H1 (cell line): ENCODE results near the gene ST8SIA4. TPM values are rescaled to one million over a fixed set of nuclear protein-coding genes. Genes with fewer than 3 reads are reported as not detected.

Experiments
- CTCF ChIA-PET: fragments of 300-600 bp; sonication (Branson Sonifier 250); formaldehyde crosslinking; loops from one replicate; lab custom pipeline; 2021; ENCODE audit not compliant: partially characterized antibody; lab: Charles Lee
- POLR2A ChIA-PET: fragments of 300-600 bp; sonication (Branson Sonifier 250); formaldehyde crosslinking; loops from one replicate; lab custom pipeline; 2021; ENCODE audit warnings: inconsistent platforms; ENCODE audit not compliant: partially characterized antibody; lab: Charles Lee
- DNase-seq, 2 experiments: peaks; one replicate each; pipeline versions ENCODE4 v3.0.0 to v3.0.0-alpha.2; 2010 to 2022; ENCODE audit warnings: low spot score in 2 of 2, low read depth in 1 of 2, mixed read lengths in 1 of 2
- FAIRE-seq: peaks from 2 replicates; lab custom pipeline; 2011; peaks lifted over from hg19 to GRCh38; lab: Jason Lieb, UNC
- H2AFZ ChIP-seq: 2 replicates; pipeline ENCODE4 v1.8.1; 2012; ENCODE audit warnings: low read length, inconsistent platforms
- H2AK5ac ChIP-seq: 2 replicates; pipeline ENCODE4 v1.6.1; 2013; ENCODE audit warnings: low read depth, low read length
- H2BK120ac ChIP-seq: replicated peaks from 2 replicates; pipeline ENCODE3; 2013; ENCODE audit warnings: low read depth, low read length, inconsistent platforms
- H2BK12ac ChIP-seq: 2 replicates; pipeline ENCODE4 v1.6.1; 2013; ENCODE audit warnings: low read depth, low read length
- H2BK15ac ChIP-seq: 2 replicates; pipeline ENCODE4 v1.6.1; 2013; ENCODE audit warnings: low read length
- H2BK20ac ChIP-seq: 2 replicates; pipeline ENCODE4 v1.6.1; 2013; ENCODE audit warnings: low read length
- H2BK5ac ChIP-seq: 2 replicates; pipeline ENCODE4 v1.6.1; 2013; ENCODE audit warnings: low read depth, low read length
- H3K14ac ChIP-seq: 2 replicates; pipeline ENCODE4 v1.6.1; 2013; ENCODE audit warnings: inconsistent platforms; ENCODE audit not compliant: insufficient read length
- H3K18ac ChIP-seq: 2 replicates; pipeline ENCODE4 v1.6.1; 2013; ENCODE audit warnings: low read length; ENCODE audit errors: extremely low read depth
- H3K23ac ChIP-seq: 2 replicates; pipeline ENCODE4 v1.6.1; 2013; ENCODE audit warnings: inconsistent platforms; ENCODE audit not compliant: insufficient read length
- H3K23me2 ChIP-seq: 2 replicates; pipeline ENCODE4 v1.6.1; 2013; ENCODE audit warnings: low read depth, low read length
- H3K27ac ChIP-seq: 2 replicates; pipeline ENCODE4 v1.6.1; 2011; ENCODE audit warnings: low read depth, low read length, inconsistent platforms
- H3K27me3 ChIP-seq, 4 experiments: replicated peaks in 1 of 4; 1 replicate in 1 of 4; 2 replicates in 3 of 4; pipeline versions ENCODE4 v1.6.1 to v1.8.1; 2011 to 2013; ENCODE audit warnings: low read length in 3 of 4, mild to moderate bottlenecking in 3 of 4, inconsistent platforms in 2 of 4, mixed read lengths in 2 of 4, moderate library complexity in 1 of 4; ENCODE audit not compliant: control insufficient read depth in 3 of 4, insufficient read depth in 3 of 4; ENCODE audit errors: extremely low read depth in 1 of 4
- H3K36me3 ChIP-seq, 4 experiments: 2 replicates each; pipeline versions ENCODE4 v1.6.1 to v1.8.1; 2011 to 2013; ENCODE audit warnings: mild to moderate bottlenecking in 4 of 4, low read length in 3 of 4, moderate library complexity in 2 of 4, control low read depth in 1 of 4, inconsistent platforms in 1 of 4; ENCODE audit not compliant: insufficient read depth in 4 of 4, control insufficient read depth in 2 of 4
- H3K4ac ChIP-seq: replicated peaks from 2 replicates; pipeline ENCODE3; 2013; ENCODE audit warnings: low read length, low read depth, mixed read lengths, inconsistent platforms; ENCODE audit not compliant: insufficient read length
- H3K4me1 ChIP-seq, 4 experiments: replicated peaks in 1 of 4; 1 replicate in 1 of 4; 2 replicates in 3 of 4; pipeline versions ENCODE4 v1.6.1 to v1.8.1; 2011 to 2013; ENCODE audit warnings: low read length in 3 of 4, inconsistent platforms in 2 of 4, mixed read lengths in 1 of 4; ENCODE audit not compliant: insufficient read depth in 4 of 4, control insufficient read depth in 3 of 4
- H3K4me2 ChIP-seq, 2 experiments: 2 replicates each; pipeline versions ENCODE4 v1.6.1 to v1.8.1; 2011 to 2013; ENCODE audit warnings: low read depth in 2 of 2, low read length in 2 of 2, control low read depth in 1 of 2, inconsistent platforms in 1 of 2, mild to moderate bottlenecking in 1 of 2; ENCODE audit not compliant: insufficient read depth in 1 of 2
- H3K4me3 ChIP-seq, 4 experiments: fragments of 200-600, 300-600 bp in 1 of 4; sonication (generic), shearing (Covaris generic), sonication (Bioruptor Twin) in 1 of 4; 2 replicates each; pipeline versions ENCODE4 v1.5.1 to v1.8.1; 2011 to 2016; ENCODE audit warnings: low read length in 4 of 4, low read depth in 3 of 4, control low read depth in 2 of 4, inconsistent platforms in 2 of 4, mild to moderate bottlenecking in 2 of 4, mixed read lengths in 1 of 4, moderate library complexity in 1 of 4; ENCODE audit not compliant: insufficient read depth in 2 of 4; ENCODE audit errors: extremely low read depth in 1 of 4
- H3K56ac ChIP-seq: replicated peaks from 2 replicates; pipeline ENCODE3; 2013; ENCODE audit warnings: low read depth, mild to moderate bottlenecking, mixed read lengths, low read length, inconsistent platforms; ENCODE audit not compliant: insufficient read length
- H3K79me1 ChIP-seq: 2 replicates; pipeline ENCODE4 v1.6.1; 2013; ENCODE audit warnings: low read depth, low read length, control low read depth
- H3K79me2 ChIP-seq, 2 experiments: 2 replicates each; pipeline versions ENCODE4 v1.6.1 to v1.8.1; 2012 to 2013; ENCODE audit warnings: low read length in 2 of 2, mild to moderate bottlenecking in 2 of 2, inconsistent platforms in 1 of 2; ENCODE audit not compliant: insufficient read depth in 2 of 2, control insufficient read depth in 1 of 2
- H3K9ac ChIP-seq, 4 experiments: replicated peaks in 1 of 4; 1 replicate in 1 of 4; 2 replicates in 3 of 4; pipeline versions ENCODE4 v1.6.1 to v1.8.1; 2011 to 2013; ENCODE audit warnings: low read depth in 3 of 4, low read length in 3 of 4, control low read depth in 2 of 4, mild to moderate bottlenecking in 2 of 4, moderate library complexity in 2 of 4, inconsistent platforms in 1 of 4; ENCODE audit errors: extremely low read depth in 1 of 4
- H3K9me3 ChIP-seq, 2 experiments: 2 replicates each; pipeline versions ENCODE4 v1.6.1 to v1.8.1; 2012 to 2013; ENCODE audit warnings: mild to moderate bottlenecking in 2 of 2, moderate library complexity in 2 of 2, control low read depth in 1 of 2, inconsistent platforms in 1 of 2, low read depth in 1 of 2, low read length in 1 of 2, mixed read lengths in 1 of 2; ENCODE audit not compliant: insufficient read depth in 2 of 2
- H4K20me1 ChIP-seq, 2 experiments: replicated peaks in 1 of 2; 2 replicates each; pipeline versions ENCODE3 to v1.8.1; 2011 to 2013; ENCODE audit warnings: inconsistent platforms in 2 of 2, low read length in 2 of 2, mild to moderate bottlenecking in 1 of 2; ENCODE audit not compliant: insufficient read depth in 2 of 2, control insufficient read depth in 1 of 2
- H4K5ac ChIP-seq: 2 replicates; pipeline ENCODE4 v1.6.1; 2013; ENCODE audit warnings: low read length, low read depth, mixed read lengths, inconsistent platforms; ENCODE audit not compliant: insufficient read length
- H4K8ac ChIP-seq: 2 replicates; pipeline ENCODE4 v1.8.0; 2013; ENCODE audit warnings: mild to moderate bottlenecking, moderate library complexity, low read length, inconsistent platforms; ENCODE audit not compliant: insufficient read depth; ENCODE audit errors: extremely low read depth
- H4K91ac ChIP-seq: replicated peaks from 2 replicates; pipeline ENCODE3; 2013; ENCODE audit warnings: low read length, mixed read lengths, inconsistent platforms; ENCODE audit not compliant: insufficient read length
- BRCA1 ChIP-seq: IDR thresholded peaks from 2 replicates; pipeline ENCODE4 v1.6.1; 2012; ENCODE audit warnings: low read depth, low read length, improper control_type of control experiment
- CEBPB ChIP-seq: IDR thresholded peaks from 2 replicates; pipeline ENCODE4 v1.6.1; 2012; ENCODE audit warnings: low read depth, low read length
- CREB1 ChIP-seq: IDR thresholded peaks from 2 replicates; pipeline ENCODE4 v1.6.1; 2012; ENCODE audit warnings: inconsistent platforms
- EGR1 ChIP-seq: IDR thresholded peaks from 2 replicates; pipeline ENCODE4 v1.6.1; 2011; ENCODE audit warnings: low read depth, low read length, borderline replicate concordance
- EZH2 ChIP-seq: fragments of 200-600 bp; sonication (generic); IDR thresholded peaks from 2 replicates; pipeline ENCODE4 v1.7.1; 2012; ENCODE audit warnings: low read depth, mild to moderate bottlenecking, moderate library complexity, low read length, inconsistent platforms; ENCODE audit not compliant: severe bottlenecking
- HDAC6 ChIP-seq: IDR thresholded peaks from one replicate; pipeline ENCODE4 v1.7.1; 2012; ENCODE audit warnings: low read depth, mild to moderate bottlenecking, inconsistent platforms, low read length, moderate library complexity
- KDM4A ChIP-seq: IDR thresholded peaks from one replicate; pipeline ENCODE4 v1.7.1; 2012; ENCODE audit warnings: low read depth, mild to moderate bottlenecking, moderate library complexity, low read length, inconsistent platforms; ENCODE audit not compliant: severe bottlenecking
- RBBP5 ChIP-seq: IDR thresholded peaks from 2 replicates; pipeline ENCODE4 v1.7.1; 2012; ENCODE audit warnings: low read depth, mild to moderate bottlenecking, inconsistent platforms, low read length, moderate library complexity, borderline replicate concordance
- RXRA ChIP-seq: IDR thresholded peaks from 2 replicates; pipeline ENCODE4 v1.6.1; 2011; ENCODE audit warnings: low read depth, mild to moderate bottlenecking, low read length, moderate library complexity; ENCODE audit not compliant: insufficient read depth
- SP4 ChIP-seq: IDR thresholded peaks from 2 replicates; pipeline ENCODE4 v1.6.1; 2012; ENCODE audit warnings: low read length, inconsistent platforms
- WGBS, 2 experiments: shearing (Covaris generic) in 1 of 2; methylation state at CpG; one replicate each; pipeline versions ENCODE4 v1.1.6 to v1.1.7; 2013 to 2015; ENCODE audit warnings: low lambda C conversion rate in 2 of 2, mixed read lengths in 2 of 2, inconsistent platforms in 1 of 2, low coverage in 1 of 2, missing lambda C conversion rate in 1 of 2; ENCODE audit not compliant: insufficient replicate concordance in 2 of 2, insufficient coverage in 1 of 2, insufficient read length in 1 of 2; ENCODE audit errors: extremely low coverage in 1 of 2, missing lambda C conversion rate in 1 of 2; 5-methylcytosine and 5-hydroxymethylcytosine counted together
- polyA plus RNA-seq, 7 experiments: library from polyadenylated mRNA; depleted of rRNA in 3 of 7; stranded (reverse) in 5 of 7; unstranded in 2 of 7; fragments of >200 nt in 5 of 7; fragments of 200-250 nt in 2 of 7; gene quantifications; 1 replicate in 5 of 7; 2 replicates in 1 of 7; 4 replicates in 1 of 7; pipeline versions ENCODE4 v1.2.1 to v1.2.3, GENCODE V29; 2011 to 2013; ENCODE audit warnings: missing spikeins in 2 of 7, mixed read lengths in 2 of 7
- total RNA-seq: library from RNA; stranded (reverse); fragmentation: NEBNext Ultra II Directional; extraction: Animal tissue kit (Norgen Biotek cat#: 25700); gene quantifications from 2 replicates; pipeline ENCODE4 v1.2.1, GENCODE V29; 2021
- TF ChIP-seq, protein P1 (sequence below), 3 experiments: IDR thresholded peaks; 1 replicate in 2 of 3; 2 replicates in 1 of 3; pipeline versions ENCODE4 v1.5.1 to v1.6.1; 2011; ENCODE audit warnings: low read length in 3 of 3, mild to moderate bottlenecking in 3 of 3, inconsistent platforms in 2 of 3, low read depth in 1 of 3, moderate library complexity in 1 of 3; ENCODE audit not compliant: insufficient read depth in 1 of 3; ENCODE audit errors: control extremely low read depth in 1 of 3
- TF ChIP-seq, protein P2 (sequence below): IDR thresholded peaks from 2 replicates; pipeline ENCODE4 v1.6.1; 2011; ENCODE audit warnings: low read depth, mild to moderate bottlenecking, low read length; ENCODE audit not compliant: insufficient read depth

The ST8SIA4 gene
- total and polyA plus RNA-seq, 2 of the 8 experiments (the other 6 are each of a cell fraction or from before 2014, with no cell fraction given), result 0.08 to 0.50 TPM

DNA sequence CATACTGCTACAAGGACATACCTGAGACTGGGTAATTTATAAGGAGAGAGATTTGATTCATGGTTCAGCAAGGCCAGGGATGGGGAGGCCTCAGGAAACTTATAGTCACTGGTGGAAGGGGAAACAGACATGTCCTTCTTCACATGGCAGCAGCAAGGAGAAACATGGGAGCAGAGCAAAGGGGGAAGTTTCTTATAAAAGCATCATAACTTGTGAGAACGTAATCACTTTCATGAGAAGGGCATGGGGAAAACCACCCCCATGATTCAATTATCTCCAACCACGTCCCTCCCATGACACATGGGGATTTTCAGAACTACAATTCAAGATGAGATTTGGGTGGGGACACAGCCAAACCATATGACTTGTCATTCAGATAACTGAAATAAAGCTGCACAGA, 100.9 kb downstream of the ST8SIA4 start:
- H3K23ac ChIP-seq, result no peak overlapping the region
- 78% methylated on average over 2 of the region's 2 CpGs; no CpG with 5 or more reads in 1 of the 2 experiments for WGBS, 2 experiments
- H2AK5ac ChIP-seq, result no peak overlapping the region
- no peak overlapping the region for H2BK20ac ChIP-seq
- H3K27ac ChIP-seq, result no peak overlapping the region
- H3K79me2 ChIP-seq, result no peaks in the 10 kb centered on the region
- H4K20me1 ChIP-seq, result no peaks in the 10 kb centered on the region
- ChIA-PET POLR2A (no interaction called here), CTCF (interaction anchor here (0.6 kb wide), 1 partner anchor 869 kb away, joined by 4 read pairs; no protein-coding TSS in a partner anchor)
- no peak overlapping the region for H3K56ac ChIP-seq
- H3K14ac ChIP-seq, result no peak overlapping the region
- no peak for DNase-seq
- no peaks in the 10 kb centered on the region for H3K4me1 ChIP-seq
- H2BK120ac ChIP-seq, result no peak overlapping the region
- H3K4me2 ChIP-seq, result no peak overlapping the region
- H4K8ac ChIP-seq, result no peak overlapping the region
- H3K36me3 ChIP-seq, result no peaks in the 10 kb centered on the region
- H4K5ac ChIP-seq, result no peak overlapping the region
- H2BK12ac ChIP-seq, result no peak overlapping the region
- H3K4me3 ChIP-seq, result no peak overlapping the region
- H3K9me3 ChIP-seq, result no peaks in the 10 kb centered on the region
- no peak overlapping the region for H4K91ac ChIP-seq
- H3K9ac ChIP-seq, result no peak overlapping the region
- no peak overlapping the region for H3K4ac ChIP-seq
- no peaks in the 10 kb centered on the region for H3K23me2 ChIP-seq
- no peaks in the 10 kb centered on the region for H3K79me1 ChIP-seq
- H3K27me3 ChIP-seq, result no peaks in the 10 kb centered on the region
- H2BK5ac ChIP-seq, result no peak overlapping the region
- H3K18ac ChIP-seq, result no peak overlapping the region
- no peak overlapping the region for H2AFZ ChIP-seq
- H2BK15ac ChIP-seq, result no peak overlapping the region
- FAIRE-seq, result no peak
- TF ChIP-seq, protein P1, sequence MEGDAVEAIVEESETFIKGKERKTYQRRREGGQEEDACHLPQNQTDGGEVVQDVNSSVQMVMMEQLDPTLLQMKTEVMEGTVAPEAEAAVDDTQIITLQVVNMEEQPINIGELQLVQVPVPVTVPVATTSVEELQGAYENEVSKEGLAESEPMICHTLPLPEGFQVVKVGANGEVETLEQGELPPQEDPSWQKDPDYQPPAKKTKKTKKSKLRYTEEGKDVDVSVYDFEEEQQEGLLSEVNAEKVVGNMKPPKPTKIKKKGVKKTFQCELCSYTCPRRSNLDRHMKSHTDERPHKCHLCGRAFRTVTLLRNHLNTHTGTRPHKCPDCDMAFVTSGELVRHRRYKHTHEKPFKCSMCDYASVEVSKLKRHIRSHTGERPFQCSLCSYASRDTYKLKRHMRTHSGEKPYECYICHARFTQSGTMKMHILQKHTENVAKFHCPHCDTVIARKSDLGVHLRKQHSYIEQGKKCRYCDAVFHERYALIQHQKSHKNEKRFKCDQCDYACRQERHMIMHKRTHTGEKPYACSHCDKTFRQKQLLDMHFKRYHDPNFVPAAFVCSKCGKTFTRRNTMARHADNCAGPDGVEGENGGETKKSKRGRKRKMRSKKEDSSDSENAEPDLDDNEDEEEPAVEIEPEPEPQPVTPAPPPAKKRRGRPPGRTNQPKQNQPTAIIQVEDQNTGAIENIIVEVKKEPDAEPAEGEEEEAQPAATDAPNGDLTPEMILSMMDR (IDR thresholded peaks at IDR 0.05; ENCODE audit: control extremely low read depth in 1 of 3, insufficient read depth in 1 of 3, low read depth in 1 of 3, low read length in 3 of 3), result no peak
- TF ChIP-seq BRCA1, result no peak
- no peak for TF ChIP-seq EGR1
- no peak for TF ChIP-seq CEBPB
- TF ChIP-seq RXRA, result no peak
- no peak for TF ChIP-seq HDAC6
- TF ChIP-seq SP4, result no peak
- TF ChIP-seq, protein P2, sequence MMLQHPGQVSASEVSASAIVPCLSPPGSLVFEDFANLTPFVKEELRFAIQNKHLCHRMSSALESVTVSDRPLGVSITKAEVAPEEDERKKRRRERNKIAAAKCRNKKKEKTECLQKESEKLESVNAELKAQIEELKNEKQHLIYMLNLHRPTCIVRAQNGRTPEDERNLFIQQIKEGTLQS, result no peak
- no peak for TF ChIP-seq EZH2
- no peak for TF ChIP-seq KDM4A
- no peak for TF ChIP-seq CREB1
- no peak for TF ChIP-seq RBBP5
